H9 (cell line): ENCODE results near the gene PTGER3. TPM values are rescaled to one million over a fixed set of nuclear protein-coding genes. Genes with fewer than 3 reads are reported as not detected.

Source experiments
- DNase-seq: peaks from one replicate; pipeline ENCODE4 v3.0.0-alpha.2; 2017
- H2AFZ ChIP-seq: one replicate; pipeline ENCODE4 v1.6.1; 2013; ENCODE audit warnings: mild to moderate bottlenecking, low read length, control low read depth, moderate library complexity
- H2AK5ac ChIP-seq: 2 replicates; pipeline ENCODE4 v1.6.1; 2013; ENCODE audit warnings: low read length, control low read depth, mixed read lengths; ENCODE audit not compliant: insufficient read length
- H2BK120ac ChIP-seq: one replicate; pipeline ENCODE4 v1.6.1; 2013; ENCODE audit warnings: low read depth, mild to moderate bottlenecking, low read length, control low read depth, inconsistent platforms; ENCODE audit not compliant: poor library complexity, severe bottlenecking
- H2BK12ac ChIP-seq: 2 replicates; pipeline ENCODE4 v1.6.1; 2013; ENCODE audit warnings: low read length, control low read depth, mixed read lengths, low read depth; ENCODE audit not compliant: insufficient read length
- H2BK15ac ChIP-seq: 2 replicates; pipeline ENCODE4 v1.6.1; 2013; ENCODE audit warnings: low read depth, low read length, control low read depth
- H2BK20ac ChIP-seq: one replicate; pipeline ENCODE4 v1.6.1; 2013; ENCODE audit warnings: low read depth, mild to moderate bottlenecking, low read length, control low read depth, inconsistent platforms; ENCODE audit not compliant: poor library complexity, severe bottlenecking
- H2BK5ac ChIP-seq: 2 replicates; pipeline ENCODE4 v1.6.1; 2013; ENCODE audit warnings: low read length, control low read depth, mixed read lengths; ENCODE audit not compliant: insufficient read length
- H3K14ac ChIP-seq: 2 replicates; pipeline ENCODE4 v1.6.1; 2013; ENCODE audit warnings: low read length, control low read depth; ENCODE audit not compliant: insufficient read depth
- H3K18ac ChIP-seq: 2 replicates; pipeline ENCODE4 v1.6.1; 2013; ENCODE audit warnings: low read depth, mild to moderate bottlenecking, mixed read lengths, low read length, control low read depth; ENCODE audit not compliant: insufficient read length
- H3K23ac ChIP-seq: 2 replicates; pipeline ENCODE4 v1.6.1; 2013; ENCODE audit warnings: low read length, control low read depth, mixed read lengths, low read depth; ENCODE audit not compliant: insufficient read length
- H3K23me2 ChIP-seq: 2 replicates; pipeline ENCODE4 v1.6.1; 2013; ENCODE audit warnings: low read depth, mild to moderate bottlenecking, mixed read lengths, low read length, control low read depth; ENCODE audit not compliant: insufficient read length, poor library complexity, severe bottlenecking
- H3K27ac ChIP-seq: 2 replicates; pipeline ENCODE4 v1.5.1; 2013; ENCODE audit warnings: low read length, control low read depth, mixed read lengths, low read depth; ENCODE audit not compliant: insufficient read length
- H3K27me3 ChIP-seq: 2 replicates; pipeline ENCODE4 v1.6.1; 2013; ENCODE audit warnings: low read length, control low read depth, inconsistent platforms; ENCODE audit not compliant: insufficient read depth
- H3K4ac ChIP-seq: 2 replicates; pipeline ENCODE4 v1.6.1; 2013; ENCODE audit warnings: low read depth, mild to moderate bottlenecking, control low read depth, inconsistent platforms, low read length, moderate library complexity
- H3K4me1 ChIP-seq: 2 replicates; pipeline ENCODE4 v1.6.1; 2013; ENCODE audit warnings: low read length, control low read depth, inconsistent platforms; ENCODE audit not compliant: insufficient read depth
- H3K4me2 ChIP-seq: 2 replicates; pipeline ENCODE4 v1.6.1; 2013; ENCODE audit warnings: low read length, control low read depth, mixed read lengths; ENCODE audit not compliant: insufficient read length, insufficient read depth
- H3K56ac ChIP-seq: 2 replicates; pipeline ENCODE4 v1.6.1; 2013; ENCODE audit warnings: low read depth, mild to moderate bottlenecking, mixed read lengths, low read length, control low read depth; ENCODE audit not compliant: insufficient read length
- H3K79me1 ChIP-seq: 2 replicates; pipeline ENCODE4 v1.6.1; 2013; ENCODE audit warnings: low read depth, mild to moderate bottlenecking, moderate library complexity, low read length, control low read depth, inconsistent platforms; ENCODE audit not compliant: insufficient read depth, poor library complexity, severe bottlenecking
- H3K79me2 ChIP-seq: 2 replicates; pipeline ENCODE4 v1.6.1; 2013; ENCODE audit warnings: low read length, control low read depth, inconsistent platforms; ENCODE audit not compliant: insufficient read depth
- H3K9ac ChIP-seq: 2 replicates; pipeline ENCODE4 v1.6.1; 2013; ENCODE audit warnings: low read length, control low read depth, mixed read lengths; ENCODE audit not compliant: insufficient read length; ENCODE audit errors: extremely low read depth
- H3K9me3 ChIP-seq: one replicate; pipeline ENCODE4 v1.6.1; 2013; ENCODE audit warnings: low read depth, low read length, inconsistent platforms; ENCODE audit not compliant: control insufficient read depth
- H3T11ph ChIP-seq: one replicate; pipeline ENCODE4 v1.6.1; 2013; ENCODE audit warnings: mild to moderate bottlenecking, low read length, control low read depth, inconsistent platforms
- H4K20me1 ChIP-seq: one replicate; pipeline ENCODE4 v1.6.1; 2013; ENCODE audit not compliant: control insufficient read depth, insufficient read length, insufficient read depth
- H4K5ac ChIP-seq: 2 replicates; pipeline ENCODE4 v1.6.1; 2013; ENCODE audit warnings: low read depth, mild to moderate bottlenecking, mixed read lengths, low read length, control low read depth; ENCODE audit not compliant: insufficient read length
- H4K8ac ChIP-seq: replicated peaks from 2 replicates; pipeline ENCODE4 v1.6.1; 2013; ENCODE audit warnings: low read length, control low read depth, mixed read lengths, low read depth; ENCODE audit not compliant: insufficient read length
- H4K91ac ChIP-seq: 2 replicates; pipeline ENCODE4 v1.6.1; 2013; ENCODE audit warnings: low read depth, mild to moderate bottlenecking, moderate library complexity, mixed read lengths, low read length, control low read depth; ENCODE audit not compliant: insufficient read length
- H3K27ac Mint-ChIP-seq, 3 experiments: 2 replicates in 2 of 3; 3 replicates in 1 of 3; pipeline ENCODE4 v1.8.0; 2020 to 2021; ENCODE audit warnings: mixed read lengths in 3 of 3, mild to moderate bottlenecking in 1 of 3, moderate library complexity in 1 of 3
- H3K27me3 Mint-ChIP-seq: 2 replicates; pipeline ENCODE4 v1.8.0; 2021; ENCODE audit warnings: low read depth, mild to moderate bottlenecking, moderate library complexity, mixed read lengths
- H3K36me3 Mint-ChIP-seq, 3 experiments: 2 replicates in 2 of 3; 3 replicates in 1 of 3; pipeline ENCODE4 v1.8.0; 2020 to 2021; ENCODE audit warnings: low read depth in 3 of 3, mixed read lengths in 3 of 3; ENCODE audit not compliant: insufficient read depth in 1 of 3
- H3K4me1 Mint-ChIP-seq, 2 experiments: 2 replicates each; pipeline ENCODE4 v1.8.0; 2020; ENCODE audit warnings: mixed read lengths in 2 of 2
- H3K4me3 Mint-ChIP-seq, 2 experiments: 2 replicates in 1 of 2; 3 replicates in 1 of 2; pipeline ENCODE4 v1.8.0; 2020 to 2021; ENCODE audit warnings: mild to moderate bottlenecking in 2 of 2, mixed read lengths in 2 of 2, moderate library complexity in 1 of 2
- H3K9me3 Mint-ChIP-seq, 2 experiments: 2 replicates in 1 of 2; 3 replicates in 1 of 2; pipeline ENCODE4 v1.8.0; 2020; ENCODE audit warnings: mild to moderate bottlenecking in 2 of 2, mixed read lengths in 2 of 2, moderate library complexity in 1 of 2
- WGBS: extraction: QIAGEN DNeasy Blood & Tissue Kit; methylation state at CpG from one replicate; pipeline ENCODE4 v1.1.7; 2013; ENCODE audit warnings: missing lambda C conversion rate, low lambda C conversion rate, mixed read lengths; ENCODE audit not compliant: insufficient read length; ENCODE audit errors: extremely low coverage; 5-methylcytosine and 5-hydroxymethylcytosine counted together
- total RNA-seq: library from RNA; stranded (reverse); gene quantifications from 2 replicates; pipeline ENCODE4 v1.2.1, GENCODE V29; 2021
- TF ChIP-seq, protein P1 (sequence below): fragments of 200-600 bp; sonication (generic); conservative IDR thresholded peaks from 3 replicates; pipeline ENCODE4 v1.8.0; 2021; ENCODE audit warnings: antibody characterized with exemption, mild to moderate bottlenecking

Gene PTGER3
- total RNA-seq, 1 experiment from 2014 or later = 0.26 TPM

GRCh38 chr1:70945251-70945650 is 102.4 kb downstream of the PTGER3 start:
- Histone ChIP-seq H2BK120ac (no peak overlapping the region), H3K79me2 (no peaks in the 10 kb centered on the region), H2AFZ (no peak overlapping the region), H3K23me2 (no peaks in the 10 kb centered on the region), H3K79me1 (no peaks in the 10 kb centered on the region), H2AK5ac (no peak overlapping the region), H3T11ph (no peak overlapping the region), H4K8ac (no peak overlapping the region), H3K56ac (no peak overlapping the region), H3K27ac (no peak overlapping the region), H3K14ac (no peak overlapping the region), H3K4me1 (no peaks in the 10 kb centered on the region), H3K9me3 (no peaks in the 10 kb centered on the region), H3K23ac (no peak overlapping the region), H2BK12ac (no peak overlapping the region), H2BK5ac (no peak overlapping the region), H3K18ac (no peak overlapping the region), H2BK20ac (no peak overlapping the region), H3K27me3 (no peaks in the 10 kb centered on the region), H3K9ac (no peak overlapping the region), H4K91ac (no peak overlapping the region), H4K20me1 (no peaks in the 10 kb centered on the region), H4K5ac (no peak overlapping the region), H3K4ac (no peak overlapping the region), H3K4me2 (no peak overlapping the region), H2BK15ac (no peak overlapping the region)
- WGBS = no CpG with 5 or more reads among the region's 3 CpGs
- DNase-seq = no peak
- Mint-ChIP-seq H3K9me3 (peaks cover 1 to 5% of the 10 kb centered on the region in 2 experiments; a peak in 3 of 5 replicates), H3K4me1 (no peaks in the 10 kb centered on the region), H3K27me3 (no peaks in the 10 kb centered on the region), H3K4me3 (no peak overlapping the region), H3K27ac (no peak overlapping the region), H3K36me3 (peaks cover 2 to 5% (median 2%) of the 10 kb centered on the region in 3 experiments; a peak in 3 of 7 replicates)
- TF ChIP-seq, protein P1, sequence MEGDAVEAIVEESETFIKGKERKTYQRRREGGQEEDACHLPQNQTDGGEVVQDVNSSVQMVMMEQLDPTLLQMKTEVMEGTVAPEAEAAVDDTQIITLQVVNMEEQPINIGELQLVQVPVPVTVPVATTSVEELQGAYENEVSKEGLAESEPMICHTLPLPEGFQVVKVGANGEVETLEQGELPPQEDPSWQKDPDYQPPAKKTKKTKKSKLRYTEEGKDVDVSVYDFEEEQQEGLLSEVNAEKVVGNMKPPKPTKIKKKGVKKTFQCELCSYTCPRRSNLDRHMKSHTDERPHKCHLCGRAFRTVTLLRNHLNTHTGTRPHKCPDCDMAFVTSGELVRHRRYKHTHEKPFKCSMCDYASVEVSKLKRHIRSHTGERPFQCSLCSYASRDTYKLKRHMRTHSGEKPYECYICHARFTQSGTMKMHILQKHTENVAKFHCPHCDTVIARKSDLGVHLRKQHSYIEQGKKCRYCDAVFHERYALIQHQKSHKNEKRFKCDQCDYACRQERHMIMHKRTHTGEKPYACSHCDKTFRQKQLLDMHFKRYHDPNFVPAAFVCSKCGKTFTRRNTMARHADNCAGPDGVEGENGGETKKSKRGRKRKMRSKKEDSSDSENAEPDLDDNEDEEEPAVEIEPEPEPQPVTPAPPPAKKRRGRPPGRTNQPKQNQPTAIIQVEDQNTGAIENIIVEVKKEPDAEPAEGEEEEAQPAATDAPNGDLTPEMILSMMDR = no peak
